KMS-11 (cell line): ENCODE results near the gene KRTCAP2.

Experiments used
- H2AFZ ChIP-seq: fragments of 200-600 bp; sonication (generic); 2 replicates; pipeline ENCODE4 v1.6.1; 2016; ENCODE audit warnings: antibody characterized with exemption, mixed run types, low read depth
- H3K27ac ChIP-seq: fragments of 200-600 bp; sonication (generic); 2 replicates; pipeline ENCODE4 v1.6.1; 2016; ENCODE audit warnings: mild to moderate bottlenecking, mixed run types
- H3K27me3 ChIP-seq: fragments of 200-600 bp; sonication (generic); 2 replicates; pipeline ENCODE4 v1.6.1; 2017; ENCODE audit warnings: mild to moderate bottlenecking, low read depth, mixed run types, moderate library complexity; ENCODE audit not compliant: insufficient read depth
- H3K36me3 ChIP-seq: fragments of 200-600 bp; sonication (generic); 2 replicates; pipeline ENCODE4 v1.6.1; 2017; ENCODE audit warnings: mild to moderate bottlenecking, mixed run types; ENCODE audit not compliant: insufficient read depth
- H3K4me1 ChIP-seq: fragments of 200-600 bp; sonication (generic); 2 replicates; pipeline ENCODE4 v1.6.1; 2016; ENCODE audit warnings: mild to moderate bottlenecking, low read depth, mixed run types; ENCODE audit not compliant: poor library complexity, severe bottlenecking
- H3K4me2 ChIP-seq: fragments of 200-600 bp; sonication (generic); 2 replicates; pipeline ENCODE4 v1.7.0; 2016; ENCODE audit warnings: mild to moderate bottlenecking, mixed run types
- H3K4me3 ChIP-seq: fragments of 200-600 bp; sonication (generic); IDR thresholded peaks from 2 replicates; pipeline ENCODE4 v1.6.1; 2017; ENCODE audit warnings: low read depth, low read length, mixed read lengths; ENCODE audit not compliant: insufficient read depth
- H3K79me2 ChIP-seq: fragments of 200-600 bp; sonication (generic); 2 replicates; pipeline ENCODE4 v1.6.1; 2016; ENCODE audit warnings: low read depth, mixed run types; ENCODE audit not compliant: insufficient read depth
- H3K9ac ChIP-seq: fragments of 200-600 bp; sonication (generic); 2 replicates; pipeline ENCODE4 v1.6.1; 2016; ENCODE audit warnings: mild to moderate bottlenecking, mixed run types
- H4K20me1 ChIP-seq: fragments of 200-600 bp; sonication (generic); 2 replicates; pipeline ENCODE4 v1.6.1; 2016; ENCODE audit warnings: mild to moderate bottlenecking, mixed run types; ENCODE audit not compliant: insufficient read depth
- TF ChIP-seq, protein P1 (sequence below): fragments of 200-600 bp; sonication (generic); conservative IDR thresholded peaks from 2 replicates; pipeline ENCODE4 v1.6.1; 2017; ENCODE audit warnings: low read depth, mild to moderate bottlenecking, antibody characterized with exemption, low read length, moderate library complexity, mixed read lengths

Gene KRTCAP2

DNA sequence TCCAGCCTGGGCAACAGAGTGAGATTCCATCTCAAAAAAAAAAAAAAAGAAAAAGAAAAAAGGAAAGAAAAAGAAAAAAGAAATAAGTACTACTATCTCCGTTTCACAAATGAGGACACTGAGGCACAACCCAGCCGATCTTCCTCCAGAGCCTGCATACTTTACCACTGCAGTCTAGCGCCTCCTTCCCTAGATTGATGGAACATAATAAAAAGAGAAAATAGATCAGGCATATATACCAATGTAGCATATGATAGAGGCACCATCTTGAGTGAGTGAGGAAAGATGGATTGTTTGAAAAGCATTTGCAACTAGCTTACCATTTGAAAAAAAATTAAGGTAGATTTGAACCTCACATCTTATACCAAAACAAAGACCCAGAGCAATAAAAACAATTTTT lies 27.6 kb downstream of the KRTCAP2 start:
- H3K27me3 ChIP-seq: peaks cover 49% of the 10 kb centered on the region
- H3K4me2 ChIP-seq: no peak overlapping the region
- H3K9ac ChIP-seq: no peak overlapping the region
- TF ChIP-seq, protein P1, sequence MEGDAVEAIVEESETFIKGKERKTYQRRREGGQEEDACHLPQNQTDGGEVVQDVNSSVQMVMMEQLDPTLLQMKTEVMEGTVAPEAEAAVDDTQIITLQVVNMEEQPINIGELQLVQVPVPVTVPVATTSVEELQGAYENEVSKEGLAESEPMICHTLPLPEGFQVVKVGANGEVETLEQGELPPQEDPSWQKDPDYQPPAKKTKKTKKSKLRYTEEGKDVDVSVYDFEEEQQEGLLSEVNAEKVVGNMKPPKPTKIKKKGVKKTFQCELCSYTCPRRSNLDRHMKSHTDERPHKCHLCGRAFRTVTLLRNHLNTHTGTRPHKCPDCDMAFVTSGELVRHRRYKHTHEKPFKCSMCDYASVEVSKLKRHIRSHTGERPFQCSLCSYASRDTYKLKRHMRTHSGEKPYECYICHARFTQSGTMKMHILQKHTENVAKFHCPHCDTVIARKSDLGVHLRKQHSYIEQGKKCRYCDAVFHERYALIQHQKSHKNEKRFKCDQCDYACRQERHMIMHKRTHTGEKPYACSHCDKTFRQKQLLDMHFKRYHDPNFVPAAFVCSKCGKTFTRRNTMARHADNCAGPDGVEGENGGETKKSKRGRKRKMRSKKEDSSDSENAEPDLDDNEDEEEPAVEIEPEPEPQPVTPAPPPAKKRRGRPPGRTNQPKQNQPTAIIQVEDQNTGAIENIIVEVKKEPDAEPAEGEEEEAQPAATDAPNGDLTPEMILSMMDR: no peak; the same call in 1 of the 2 replicates
- H3K4me3 ChIP-seq: no peak overlapping the region
- no peaks in the 10 kb centered on the region for H3K36me3 ChIP-seq
- H3K79me2 ChIP-seq: no peaks in the 10 kb centered on the region
- H2AFZ ChIP-seq: no peak overlapping the region
- H3K27ac ChIP-seq: no peak overlapping the region
- H4K20me1 ChIP-seq: no peaks in the 10 kb centered on the region
- H3K4me1 ChIP-seq: peaks cover 7% of the 10 kb centered on the region

DNA sequence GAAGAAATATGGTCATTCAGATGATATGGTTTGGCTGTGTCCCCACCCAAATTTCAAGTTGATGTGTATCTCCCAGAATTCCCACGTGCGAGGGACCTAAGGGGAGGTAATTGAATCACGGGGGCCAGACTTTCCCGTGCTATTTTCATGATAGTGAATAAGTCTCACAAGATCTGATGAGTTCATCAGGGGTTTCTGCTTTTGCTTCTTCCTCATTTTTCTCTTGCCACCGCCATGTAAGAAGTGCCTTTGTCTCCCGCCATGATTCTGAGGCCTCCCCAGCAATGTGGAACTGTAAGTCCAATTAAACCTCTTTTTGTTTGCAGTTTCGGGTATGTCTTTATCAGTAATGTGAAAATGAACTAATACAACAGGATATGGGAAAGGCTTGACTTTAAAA lies 31.4 kb downstream of the KRTCAP2 start:
- Histone ChIP-seq H3K36me3 (no peaks in the 10 kb centered on the region), H3K4me2 (no peak overlapping the region), H3K9ac (no peak overlapping the region), H3K79me2 (peaks cover 27% of the 10 kb centered on the region), H4K20me1 (no peaks in the 10 kb centered on the region), H3K27me3 (peaks cover 49% of the 10 kb centered on the region), H3K4me1 (peaks cover 27% of the 10 kb centered on the region), H2AFZ (no peak overlapping the region), H3K4me3 (no peak overlapping the region), H3K27ac (no peak overlapping the region)
- TF ChIP-seq, protein P1: no peak

DNA sequence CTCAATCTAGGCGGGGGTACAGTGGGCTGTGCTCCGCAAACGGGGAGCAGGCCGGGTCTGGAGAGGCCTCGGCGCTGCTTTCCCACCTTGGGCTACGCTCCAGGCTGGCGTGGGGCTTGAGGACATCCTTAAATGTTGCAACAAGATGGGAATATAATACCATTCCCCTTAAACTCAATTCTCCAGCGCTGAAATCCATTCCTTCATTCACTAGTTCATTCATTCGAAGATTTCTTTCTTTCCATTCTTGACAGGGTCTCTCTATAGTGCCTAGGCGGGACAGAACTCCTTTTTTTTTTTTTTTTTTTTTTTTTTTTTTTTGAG lies 32.5 kb downstream of the KRTCAP2 start:
- Histone ChIP-seq H3K36me3 (no peaks in the 10 kb centered on the region), H4K20me1 (no peaks in the 10 kb centered on the region), H3K27ac (no peak overlapping the region), H3K4me3 (peak overlapping the region; percentile 100), H3K79me2 (peaks cover 30% of the 10 kb centered on the region), H3K4me2 (peak overlapping the region; percentile 62), H3K27me3 (peaks cover 42% of the 10 kb centered on the region), H2AFZ (peak overlapping the region; percentile 70), H3K4me1 (peaks cover 29% of the 10 kb centered on the region), H3K9ac (peak overlapping the region; percentile 55; the same call in 1 of the 2 replicates)
- TF ChIP-seq, protein P1: no peak

DNA sequence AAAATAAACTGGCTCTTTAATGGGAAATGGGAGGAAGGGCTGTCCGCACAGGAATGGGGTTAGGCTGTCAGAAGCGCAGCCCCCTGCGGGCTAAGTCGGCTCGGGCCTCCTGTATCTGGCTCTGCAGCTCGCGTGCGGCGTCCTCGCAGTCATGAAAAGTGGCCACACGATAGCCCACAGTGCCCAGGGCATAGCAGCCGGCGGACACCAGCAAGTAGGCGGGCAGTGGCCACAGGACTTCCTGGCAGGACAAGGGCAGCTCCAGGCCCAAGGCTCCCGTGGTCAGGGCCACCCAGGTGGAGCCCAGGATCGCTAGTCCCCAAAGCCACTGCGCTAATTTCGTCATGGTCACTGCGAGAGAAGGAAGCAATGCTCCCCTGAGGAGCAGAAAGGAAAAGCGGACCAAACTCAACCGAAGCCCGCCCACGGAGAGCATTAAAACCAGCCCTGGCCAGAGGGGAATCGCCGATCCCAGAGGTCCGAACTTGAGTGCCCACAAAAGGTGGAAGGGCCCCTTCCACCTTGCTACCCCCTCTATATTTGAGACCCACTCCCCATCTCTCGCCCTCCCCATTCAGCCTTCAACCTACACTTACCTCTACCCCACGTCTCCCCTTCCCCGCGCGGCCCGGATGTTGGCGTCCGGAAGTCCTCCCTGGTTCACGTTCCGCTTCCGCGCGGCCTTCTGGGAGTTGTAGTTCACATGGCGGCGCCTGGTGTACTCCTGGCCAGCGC lies 33.0 kb downstream of the KRTCAP2 start, which contains the start of gene DPM3:
Gene DPM3 (minus strand): TSS at position 637 of the 735 bp plus-strand sequence. CDS start 291 bp downstream, at position 346.
- Histone ChIP-seq H3K79me2 (peaks cover 30% of the 10 kb centered on the region), H3K36me3 (no peaks in the 10 kb centered on the region), H4K20me1 (no peaks in the 10 kb centered on the region), H3K4me1 (peaks cover 29% of the 10 kb centered on the region), H2AFZ (peak within 1 kb of the TSS; percentile 70), H3K4me2 (peak within 1 kb of the TSS; percentile 62), H3K27me3 (peaks cover 37% of the 10 kb centered on the region), H3K27ac (peak within 1 kb of the TSS; percentile 17; the same call in 1 of the 2 replicates), H3K4me3 (peak within 1 kb of the TSS; percentile 100), H3K9ac (peak within 1 kb of the TSS; percentile 55; the same call in 1 of the 2 replicates)
- TF ChIP-seq, protein P1: no peak
